Embryonic facial prominence (tissue), 1 donor: Measurements from ENCODE around the gene SGIP1.

Experiments used
- DNase-seq: peaks from one replicate; pipeline ENCODE4 v3.0.0-alpha.2; 2016; ENCODE audit errors: extremely low spot score

Gene SGIP1, protein sequence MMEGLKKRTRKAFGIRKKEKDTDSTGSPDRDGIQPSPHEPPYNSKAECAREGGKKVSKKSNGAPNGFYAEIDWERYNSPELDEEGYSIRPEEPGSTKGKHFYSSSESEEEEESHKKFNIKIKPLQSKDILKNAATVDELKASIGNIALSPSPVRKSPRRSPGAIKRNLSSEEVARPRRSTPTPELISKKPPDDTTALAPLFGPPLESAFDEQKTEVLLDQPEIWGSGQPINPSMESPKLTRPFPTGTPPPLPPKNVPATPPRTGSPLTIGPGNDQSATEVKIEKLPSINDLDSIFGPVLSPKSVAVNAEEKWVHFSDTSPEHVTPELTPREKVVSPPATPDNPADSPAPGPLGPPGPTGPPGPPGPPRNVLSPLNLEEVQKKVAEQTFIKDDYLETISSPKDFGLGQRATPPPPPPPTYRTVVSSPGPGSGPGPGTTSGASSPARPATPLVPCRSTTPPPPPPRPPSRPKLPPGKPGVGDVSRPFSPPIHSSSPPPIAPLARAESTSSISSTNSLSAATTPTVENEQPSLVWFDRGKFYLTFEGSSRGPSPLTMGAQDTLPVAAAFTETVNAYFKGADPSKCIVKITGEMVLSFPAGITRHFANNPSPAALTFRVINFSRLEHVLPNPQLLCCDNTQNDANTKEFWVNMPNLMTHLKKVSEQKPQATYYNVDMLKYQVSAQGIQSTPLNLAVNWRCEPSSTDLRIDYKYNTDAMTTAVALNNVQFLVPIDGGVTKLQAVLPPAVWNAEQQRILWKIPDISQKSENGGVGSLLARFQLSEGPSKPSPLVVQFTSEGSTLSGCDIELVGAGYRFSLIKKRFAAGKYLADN

GRCh38 chr1:66533804-66534740 lies at the start of gene SGIP1:
SGIP1 (plus strand) TSS chr1:66534153; CDS start chr1:66534359, 206 bp downstream.
- DNase-seq, result peak; percentile 28

- no peak for DNase-seq
These were observed 44.8 kb upstream of the SGIP1 start for GRCh38 chr1:66489151-66489550.

- DNase-seq, result no peak
These were observed 43.9 kb upstream of the SGIP1 start for GRCh38 chr1:66489972-66490601.

DNA sequence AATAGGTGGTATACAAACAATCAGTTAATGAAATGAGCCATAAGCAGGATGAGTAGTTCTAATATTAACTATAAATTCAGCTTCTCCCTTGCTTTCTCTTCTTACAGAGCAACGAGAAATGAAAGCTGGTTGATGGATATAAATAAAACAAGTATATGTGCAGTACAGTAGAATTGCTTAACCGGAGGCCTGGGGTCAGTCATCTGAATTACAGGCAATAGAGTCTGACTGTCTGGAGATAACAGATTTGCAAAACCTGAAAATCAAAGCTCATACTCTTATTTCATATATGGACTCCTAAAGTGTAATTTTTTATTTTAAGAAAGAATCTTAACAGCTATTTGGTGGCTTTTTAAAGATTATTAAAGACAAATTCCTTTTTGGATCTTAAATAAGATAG lies 43.1 kb upstream of the SGIP1 start:
- DNase-seq, result no peak

GRCh38 chr1:66492424-66492823 lies 41.5 kb upstream of the SGIP1 start:
- no peak for DNase-seq

DNA sequence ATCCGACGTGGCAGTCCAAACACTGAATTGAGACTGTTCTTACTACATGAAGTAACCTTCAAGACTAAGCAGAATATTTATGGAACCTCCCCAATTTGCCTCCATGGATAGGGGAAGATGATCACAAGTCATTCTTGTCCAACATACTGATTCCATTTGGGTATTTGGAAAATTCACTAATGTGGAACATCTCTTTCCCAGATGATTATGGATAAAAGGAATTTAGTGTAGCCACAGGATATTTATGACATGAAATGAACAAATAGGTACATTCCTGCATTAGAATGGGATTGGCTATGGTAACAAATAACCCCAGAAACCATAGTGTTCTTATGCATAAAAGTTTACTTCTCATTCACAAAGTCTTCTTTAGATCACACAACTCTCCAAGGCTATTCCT lies 40.2 kb upstream of the SGIP1 start:
- no peak for DNase-seq

DNA sequence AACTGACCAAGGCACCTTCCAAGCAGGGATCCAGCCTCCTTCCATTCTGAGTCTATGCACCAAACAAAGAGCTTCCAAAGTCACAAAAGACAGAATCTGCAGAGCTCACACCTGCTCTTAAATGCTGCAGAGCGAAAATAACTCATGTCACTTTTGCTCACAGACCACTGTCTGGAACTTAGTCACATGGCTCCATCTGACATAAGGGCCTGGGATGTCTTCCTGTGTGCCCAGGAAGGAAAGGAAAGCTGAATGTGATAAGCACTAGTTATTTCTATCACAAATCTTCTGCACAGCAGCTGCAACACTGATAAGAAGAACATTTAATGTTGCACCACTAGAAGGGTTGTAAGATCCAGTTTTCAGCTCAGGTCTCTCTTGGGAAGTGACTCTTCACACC lies 39.5 kb upstream of the SGIP1 start:
- no peak for DNase-seq

DNA sequence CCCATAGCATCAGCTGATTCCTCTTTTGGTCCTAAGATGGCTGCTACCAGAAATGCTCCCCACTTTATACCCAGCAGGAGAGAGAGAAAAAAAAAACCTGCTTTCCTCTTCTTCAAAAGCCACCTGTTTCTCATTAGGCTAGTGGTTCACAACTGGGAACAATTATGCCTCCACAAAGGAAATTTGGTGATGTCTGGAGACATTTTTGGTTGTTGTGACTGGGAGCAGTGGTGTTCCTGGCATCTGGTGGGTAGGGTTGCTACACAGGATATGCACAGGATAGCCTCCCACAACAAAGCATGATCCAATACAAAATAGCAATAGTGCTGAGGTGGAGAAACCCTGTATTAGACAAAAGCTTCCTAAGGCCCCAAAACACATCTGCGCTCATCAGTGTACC lies 38.5 kb upstream of the SGIP1 start:
- no peak for DNase-seq

DNA sequence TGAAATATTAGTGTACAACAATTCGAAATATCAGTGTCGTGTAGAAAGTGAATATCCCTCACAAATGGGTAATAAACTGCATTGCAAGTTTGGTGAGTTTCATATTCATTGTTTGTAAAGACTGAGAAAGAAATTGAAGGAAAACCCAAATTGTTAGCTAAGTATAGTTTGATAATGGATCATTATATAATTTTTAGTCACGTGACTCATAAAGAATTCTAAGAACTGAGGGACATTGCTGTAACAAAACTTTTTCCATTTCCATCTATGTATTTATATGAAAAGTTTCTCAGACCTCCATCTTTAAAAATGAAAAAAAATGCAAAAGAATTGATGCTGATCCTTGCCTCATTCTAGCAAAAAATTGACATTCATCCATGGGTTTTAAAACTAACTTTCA lies 36.0 kb upstream of the SGIP1 start:
- no peak for DNase-seq

DNA sequence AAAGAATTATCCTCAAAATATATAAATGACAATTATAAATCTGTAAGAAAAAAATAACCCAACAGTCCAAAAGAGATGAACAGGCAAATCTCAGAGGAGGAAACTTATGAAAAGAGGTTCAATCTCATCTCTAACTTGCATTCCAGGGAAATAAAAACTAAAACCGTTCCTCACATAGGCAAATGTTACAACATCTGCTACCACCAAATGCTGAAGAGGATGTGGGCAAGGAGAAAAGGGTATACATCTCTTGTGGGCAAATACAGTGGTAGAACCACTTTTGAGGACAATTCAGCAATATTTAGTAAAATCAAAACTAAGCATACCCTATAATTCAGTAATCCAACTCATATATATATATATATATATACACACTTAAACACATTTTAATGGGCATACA lies 33.7 kb upstream of the SGIP1 start:
- no peak for DNase-seq

- no peak for DNase-seq
These were observed 31.9 kb upstream of the SGIP1 start for GRCh38 chr1:66502086-66502485.

- no peak for DNase-seq
These were observed 30.0 kb upstream of the SGIP1 start for GRCh38 chr1:66503841-66504470.

DNA sequence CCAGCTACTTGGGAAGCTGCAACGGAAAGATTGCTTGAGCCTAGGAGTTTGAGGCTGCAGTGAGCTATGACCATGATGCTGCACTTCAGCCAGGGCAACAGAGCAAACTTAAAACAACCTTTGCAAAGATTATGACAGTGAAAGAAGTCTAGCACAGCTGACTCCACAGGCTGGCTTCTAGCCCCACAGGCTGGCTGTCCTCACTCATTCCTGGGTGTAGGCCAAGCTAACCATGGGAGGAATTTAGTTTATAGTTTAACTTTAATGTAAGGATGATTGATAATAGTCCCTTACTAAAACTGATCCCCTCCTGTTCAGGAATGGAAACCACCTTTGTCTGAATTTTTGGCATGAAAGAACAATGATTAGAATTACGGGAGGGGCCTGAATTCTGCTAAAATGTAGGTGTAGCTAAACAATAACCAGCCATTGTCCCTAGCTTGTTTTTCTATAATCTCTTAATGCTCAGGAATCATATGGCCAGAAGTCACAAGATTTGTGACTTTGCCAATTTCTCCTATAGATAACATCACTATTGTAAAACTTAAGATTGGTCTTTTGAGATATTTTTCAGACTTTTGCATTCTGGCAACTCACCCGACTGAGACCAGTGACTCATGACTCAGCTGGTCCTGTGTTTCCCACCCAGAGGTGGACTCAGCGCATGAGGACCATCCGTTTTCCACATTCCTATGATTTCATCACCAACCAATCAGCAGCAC lies 28.1 kb upstream of the SGIP1 start:
- no peak for DNase-seq

DNA sequence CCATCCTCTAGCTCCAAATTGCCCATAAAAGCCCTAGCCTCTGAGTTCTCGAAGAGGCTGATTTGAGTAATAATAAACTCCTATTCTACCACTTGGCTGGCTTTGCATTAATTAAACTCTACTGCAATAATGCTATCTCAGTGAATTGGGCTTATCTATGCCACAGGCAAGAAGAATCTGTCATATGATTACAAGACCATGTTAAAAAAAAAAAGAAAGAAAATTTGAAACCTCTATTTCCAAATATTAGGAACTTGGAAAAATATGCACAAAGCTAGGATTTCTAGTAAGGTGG lies 27.6 kb upstream of the SGIP1 start:
- no peak for DNase-seq

GRCh38 chr1:66506991-66507390 lies 27.0 kb upstream of the SGIP1 start:
- DNase-seq, result no peak

DNA sequence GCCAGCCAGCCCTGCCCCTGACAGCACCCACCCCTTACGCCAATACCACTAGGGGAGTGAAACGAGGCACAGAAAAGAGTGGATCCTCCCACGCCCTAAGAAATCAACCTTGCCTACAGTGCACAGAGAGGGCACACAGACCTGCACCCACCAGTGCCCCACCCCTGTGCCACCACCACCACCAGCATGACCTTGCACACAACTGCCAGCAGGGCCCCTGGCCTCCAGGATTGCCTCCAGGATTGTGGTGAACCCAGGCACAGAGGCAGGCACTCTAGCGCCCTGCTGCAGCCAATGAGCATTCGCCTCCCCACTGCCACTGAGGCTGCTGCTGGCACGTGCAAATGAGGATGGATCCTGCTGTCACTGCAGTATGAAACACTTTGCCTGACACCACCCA lies 23.5 kb upstream of the SGIP1 start:
- DNase-seq, result no peak

DNA sequence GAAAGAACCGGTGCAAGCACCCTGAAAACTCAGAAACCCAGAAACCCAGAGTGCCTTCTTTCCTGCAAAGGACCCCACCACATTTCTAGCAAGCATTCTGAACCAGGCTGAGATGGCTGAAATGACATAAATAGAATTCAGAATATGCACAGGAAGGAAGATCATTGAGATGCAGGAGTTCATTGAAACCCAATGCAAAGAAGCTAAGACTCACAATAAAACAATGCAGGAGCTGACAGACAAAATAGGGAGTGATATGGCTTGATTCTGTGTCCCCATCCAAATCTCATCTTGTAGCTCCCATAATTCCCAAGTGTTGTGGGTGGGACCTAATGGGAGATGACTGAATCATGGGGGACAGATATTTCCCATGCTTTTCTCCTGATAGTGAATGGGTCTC lies 22.8 kb upstream of the SGIP1 start:
- no peak for DNase-seq

DNA sequence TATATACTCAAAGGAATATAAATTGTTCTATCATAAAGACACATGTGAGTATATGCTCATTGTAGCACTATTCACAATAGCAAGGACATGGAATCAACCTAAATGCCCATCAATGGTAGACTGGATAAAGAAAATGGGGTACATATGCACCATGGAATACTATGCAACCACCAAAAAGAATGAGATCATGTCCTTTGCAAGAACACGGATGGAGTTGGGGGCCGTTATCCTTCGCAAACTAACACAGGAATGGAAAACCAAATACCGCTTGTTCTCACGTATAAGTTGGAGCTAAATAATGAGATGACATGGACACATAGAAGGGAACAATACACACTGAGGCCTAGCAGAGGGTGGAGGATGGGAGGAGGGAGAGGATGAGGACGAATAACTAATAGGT lies 16.0 kb upstream of the SGIP1 start:
- no peak for DNase-seq

DNA sequence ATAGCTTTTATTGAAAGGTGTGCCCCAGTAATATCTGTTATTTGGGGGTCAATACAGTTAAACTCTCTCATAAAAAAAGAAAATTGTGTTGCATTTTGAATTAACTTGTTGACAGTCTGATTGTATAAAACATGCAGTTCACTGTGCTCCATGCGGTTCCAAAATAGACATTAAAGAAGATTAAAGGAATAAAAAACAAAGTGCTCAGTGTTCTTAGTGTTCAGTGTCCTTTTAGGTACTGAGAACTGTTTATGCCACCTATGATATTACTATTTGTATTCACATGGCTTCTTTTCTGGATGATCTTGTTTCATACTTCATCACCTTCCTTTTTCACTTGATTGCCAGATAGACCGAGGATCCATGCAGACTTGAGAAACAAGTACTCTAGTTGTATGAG lies 15.3 kb upstream of the SGIP1 start:
- DNase-seq, result no peak

- no peak for DNase-seq
These were observed 14.0 kb upstream of the SGIP1 start for GRCh38 chr1:66519992-66520391.

DNA sequence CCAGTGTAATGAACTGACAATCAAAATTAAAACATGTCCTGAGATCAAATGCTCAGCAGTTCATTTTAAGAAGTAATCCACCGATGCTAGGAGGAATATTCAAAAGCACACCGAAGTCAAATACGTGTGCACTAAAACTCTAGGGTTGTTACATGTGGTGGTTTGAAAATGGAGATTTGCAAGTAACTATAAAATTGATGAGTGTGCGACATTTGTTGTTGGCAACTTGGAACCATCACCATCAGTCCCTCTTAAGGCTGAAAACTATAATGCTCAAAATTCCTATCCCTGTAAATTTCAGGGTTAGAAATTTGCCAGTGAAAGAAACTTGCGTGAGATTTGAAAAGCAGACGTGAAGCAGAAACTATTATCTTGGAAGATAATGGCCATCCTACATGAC lies 13.3 kb upstream of the SGIP1 start:
- no peak for DNase-seq
